RWPE2 (cell line): ENCODE data around the gene C6orf132.

Experiments used
- ATAC-seq: fragments of 200-7000 bp; cut with Tn5 transposase; 3 replicates; pipeline ENCODE4 v1.9.1; 2021; ENCODE audit warnings: low read depth
- DNase-seq: peaks from one replicate; pipeline ENCODE4 v3.0.0-alpha.2; 2020; ENCODE audit warnings: low spot score
- H3K27ac ChIP-seq: fragments of 450-650 bp; 2 replicates; pipeline ENCODE4 v1.5.1; 2017; ENCODE audit warnings: mild to moderate bottlenecking; ENCODE audit not compliant: poor library complexity, severe bottlenecking
- H3K27me3 ChIP-seq: fragments of 250-450 bp; sonication (Bioruptor Pico); 2 replicates; pipeline ENCODE4 v1.5.1; 2021; ENCODE audit warnings: mild to moderate bottlenecking, moderate library complexity; ENCODE audit not compliant: insufficient read depth, poor library complexity, severe bottlenecking
- H3K36me3 ChIP-seq: fragments of 250-450 bp; sonication (Bioruptor Pico); 2 replicates; pipeline ENCODE4 v1.5.1; 2020; ENCODE audit warnings: low read depth, mild to moderate bottlenecking, moderate library complexity
- H3K4me1 ChIP-seq: fragments of 250-450 bp; sonication (Bioruptor Pico); 2 replicates; pipeline ENCODE4 v1.5.1; 2021; ENCODE audit warnings: mild to moderate bottlenecking, moderate library complexity; ENCODE audit not compliant: insufficient read depth, poor library complexity, severe bottlenecking
- H3K4me3 ChIP-seq: fragments of 250-450 bp; sonication (Bioruptor Pico); 2 replicates; pipeline ENCODE4 v1.5.1; 2021; ENCODE audit warnings: mild to moderate bottlenecking, moderate library complexity; ENCODE audit not compliant: severe bottlenecking
- H3K9me3 ChIP-seq: fragments of 250-450 bp; sonication (Bioruptor Pico); 2 replicates; pipeline ENCODE4 v1.5.1; 2021; ENCODE audit warnings: mild to moderate bottlenecking, moderate library complexity; ENCODE audit not compliant: severe bottlenecking
- CTCF ChIP-seq: fragments of 450-650 bp; IDR thresholded peaks from one replicate; pipeline ENCODE4 v1.5.1; 2017; ENCODE audit warnings: mild to moderate bottlenecking, moderate library complexity; ENCODE audit not compliant: poor library complexity, severe bottlenecking

C6orf132 gene

GRCh38 chr6:42177514-42178364 is 35.3 kb upstream of the C6orf132 start:
- no peaks in the 10 kb centered on the region for H3K4me1 ChIP-seq
- DNase-seq (no peak), ATAC-seq (no peak)
- no peaks in the 10 kb centered on the region for H3K36me3 ChIP-seq
- no peaks in the 10 kb centered on the region for H3K27me3 ChIP-seq
- no peak for TF ChIP-seq CTCF
- H3K27ac ChIP-seq = no peak overlapping the region
- no peak overlapping the region for H3K4me3 ChIP-seq
- peaks cover 2% of the 10 kb centered on the region for H3K9me3 ChIP-seq

- ATAC-seq = no peak
- no peak for DNase-seq
- H3K27ac ChIP-seq = no peak overlapping the region
Measured at GRCh38 chr6:42176981-42177380, 34.6 kb upstream of the C6orf132 start.

GRCh38 chr6:42175860-42176259 is 33.4 kb upstream of the C6orf132 start:
- Histone ChIP-seq H3K36me3 (no peaks in the 10 kb centered on the region), H3K4me3 (no peak overlapping the region), H3K4me1 (no peaks in the 10 kb centered on the region), H3K27ac (no peak overlapping the region), H3K9me3 (peaks cover 2% of the 10 kb centered on the region), H3K27me3 (no peaks in the 10 kb centered on the region)
- DNase-seq (no peak), ATAC-seq (no peak)
- peak; percentile 16 for TF ChIP-seq CTCF

More at GRCh38 chr6:42176981-42177380, 34.6 kb upstream of the C6orf132 start:
- H3K27me3 ChIP-seq = no peaks in the 10 kb centered on the region
- H3K4me3 ChIP-seq = no peak overlapping the region
- TF ChIP-seq CTCF = no peak
- no peaks in the 10 kb centered on the region for H3K36me3 ChIP-seq
- H3K4me1 ChIP-seq = no peaks in the 10 kb centered on the region
- peaks cover 2% of the 10 kb centered on the region for H3K9me3 ChIP-seq

- no peaks in the 10 kb centered on the region for H3K36me3 ChIP-seq
- H3K4me1 ChIP-seq = no peaks in the 10 kb centered on the region
- no peaks in the 10 kb centered on the region for H3K27me3 ChIP-seq
- no peak for TF ChIP-seq CTCF
- H3K4me3 ChIP-seq = no peak within 1 kb of the TSS
- H3K27ac ChIP-seq = no peak within 1 kb of the TSS
- DNase-seq (no peak), ATAC-seq (no peak)
- peaks cover 2% of the 10 kb centered on the region for H3K9me3 ChIP-seq
Measured at GRCh38 chr6:42173101-42173500, 30.7 kb upstream of the C6orf132 start, which contains the start of gene GUCA1A. TSS of gene GUCA1A (plus strand) at chr6:42173364. CDS start at chr6:42173614, 250 bp downstream.
